MV-4-11 (cell line): Measurements from ENCODE around the gene PAX6.

Source experiments
- DNase-seq: peaks from one replicate; lab custom pipeline; 2025; lab: John Stamatoyannopoulos, UW

PAX6 gene

GRCh38 chr11:31810779-31811647, at the start of gene PAX6:
PAX6 (minus strand) TSS chr11:31811322; CDS start chr11:31806411, 4,911 bp downstream.
- peak; percentile 93 for DNase-seq

- DNase-seq = no peak
Measured at GRCh38 chr11:31860391-31860790, 49.3 kb upstream of the PAX6 start.

- DNase-seq = no peak
Measured at GRCh38 chr11:31856248-31856647, 45.1 kb upstream of the PAX6 start.

- DNase-seq = no peak
Measured at GRCh38 chr11:31855466-31855865, 44.3 kb upstream of the PAX6 start.

GRCh38 chr11:31850365-31850764, 39.2 kb upstream of the PAX6 start:
- no peak for DNase-seq

- no peak for DNase-seq
Measured at GRCh38 chr11:31847761-31848160, 36.6 kb upstream of the PAX6 start.

- no peak for DNase-seq
Measured at GRCh38 chr11:31845331-31845730, 34.2 kb upstream of the PAX6 start.

GRCh38 chr11:31844351-31844750, 33.2 kb upstream of the PAX6 start:
- no peak for DNase-seq

- no peak for DNase-seq
Measured at GRCh38 chr11:31841435-31841834, 30.3 kb upstream of the PAX6 start.

GRCh38 chr11:31834237-31834636, 23.1 kb upstream of the PAX6 start:
- DNase-seq = no peak

GRCh38 chr11:31830406-31830805, 19.3 kb upstream of the PAX6 start:
- DNase-seq = no peak

GRCh38 chr11:31828217-31828616, 17.1 kb upstream of the PAX6 start:
- no peak for DNase-seq

- no peak for DNase-seq
Measured at GRCh38 chr11:31827455-31828206, 16.5 kb upstream of the PAX6 start.

GRCh38 chr11:31826536-31827438, 15.7 kb upstream of the PAX6 start:
- DNase-seq = no peak

- DNase-seq = no peak
Measured at GRCh38 chr11:31825838-31826484, 14.8 kb upstream of the PAX6 start.

GRCh38 chr11:31824879-31825837, 14.0 kb upstream of the PAX6 start:
- DNase-seq = no peak

GRCh38 chr11:31824332-31824878, 13.3 kb upstream of the PAX6 start:
- no peak for DNase-seq

GRCh38 chr11:31823644-31824331, 12.7 kb upstream of the PAX6 start:
- no peak for DNase-seq

GRCh38 chr11:31822927-31823643, 12.0 kb upstream of the PAX6 start:
- no peak for DNase-seq
